ENCODE results near the gene SYT12.

GRCh38 chr11:67098799-67099429, 76.0 kb downstream of the SYT12 start:
- no peak for TF ChIP-seq CTCF (IDR thresholded peaks at IDR 0.05; ENCODE audit: insufficient read depth, low read depth, low read length)
- no peak for TF ChIP-seq EZH2 (IDR thresholded peaks at IDR 0.05; ENCODE audit: insufficient read depth, low read length)

All from astrocyte (in vitro differentiated cells and primary cell).